ENCODE measurements around the gene ANKFN1.

Gene ANKFN1

DNA sequence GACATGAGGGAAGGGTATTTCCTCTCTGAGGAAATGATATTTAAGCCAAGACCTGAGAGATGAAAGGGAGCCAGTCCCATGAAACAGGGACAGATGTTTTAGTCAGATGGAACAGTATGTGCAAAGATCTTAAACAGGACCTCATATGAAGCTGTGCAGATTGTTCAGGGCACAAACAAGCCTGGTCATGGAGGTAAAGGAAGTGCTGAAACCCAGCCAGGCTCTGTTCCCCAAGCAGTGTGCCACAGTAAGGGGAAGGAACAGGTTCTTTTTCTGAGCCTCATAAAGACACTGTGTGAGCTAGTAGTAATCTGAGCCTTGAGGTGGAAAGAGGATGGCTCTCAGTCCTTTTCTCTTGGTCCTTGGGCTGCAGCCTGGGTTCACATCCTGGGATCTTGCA, 159.9 kb downstream of the ANKFN1 start:
- TF ChIP-seq, protein P1, sequence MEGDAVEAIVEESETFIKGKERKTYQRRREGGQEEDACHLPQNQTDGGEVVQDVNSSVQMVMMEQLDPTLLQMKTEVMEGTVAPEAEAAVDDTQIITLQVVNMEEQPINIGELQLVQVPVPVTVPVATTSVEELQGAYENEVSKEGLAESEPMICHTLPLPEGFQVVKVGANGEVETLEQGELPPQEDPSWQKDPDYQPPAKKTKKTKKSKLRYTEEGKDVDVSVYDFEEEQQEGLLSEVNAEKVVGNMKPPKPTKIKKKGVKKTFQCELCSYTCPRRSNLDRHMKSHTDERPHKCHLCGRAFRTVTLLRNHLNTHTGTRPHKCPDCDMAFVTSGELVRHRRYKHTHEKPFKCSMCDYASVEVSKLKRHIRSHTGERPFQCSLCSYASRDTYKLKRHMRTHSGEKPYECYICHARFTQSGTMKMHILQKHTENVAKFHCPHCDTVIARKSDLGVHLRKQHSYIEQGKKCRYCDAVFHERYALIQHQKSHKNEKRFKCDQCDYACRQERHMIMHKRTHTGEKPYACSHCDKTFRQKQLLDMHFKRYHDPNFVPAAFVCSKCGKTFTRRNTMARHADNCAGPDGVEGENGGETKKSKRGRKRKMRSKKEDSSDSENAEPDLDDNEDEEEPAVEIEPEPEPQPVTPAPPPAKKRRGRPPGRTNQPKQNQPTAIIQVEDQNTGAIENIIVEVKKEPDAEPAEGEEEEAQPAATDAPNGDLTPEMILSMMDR (IDR thresholded peaks at IDR 0.05; ENCODE audit: low read depth, low read length): no peak
- no peak overlapping the region for H3K4me3 ChIP-seq (ENCODE audit: low read depth, low read length)

- H3K4me3 ChIP-seq (ENCODE audit: low read depth, low read length): no peak overlapping the region
- TF ChIP-seq, protein P1 (IDR thresholded peaks at IDR 0.05; ENCODE audit: low read depth, low read length): no peak
Measured at GRCh38 chr17:56314026-56314425, 160.8 kb downstream of the ANKFN1 start.

- TF ChIP-seq, protein P1 (IDR thresholded peaks at IDR 0.05; ENCODE audit: low read depth, low read length): no peak
- no peak overlapping the region for H3K4me3 ChIP-seq (ENCODE audit: low read depth, low read length)
Measured at GRCh38 chr17:56314984-56315602, 161.8 kb downstream of the ANKFN1 start.

DNA sequence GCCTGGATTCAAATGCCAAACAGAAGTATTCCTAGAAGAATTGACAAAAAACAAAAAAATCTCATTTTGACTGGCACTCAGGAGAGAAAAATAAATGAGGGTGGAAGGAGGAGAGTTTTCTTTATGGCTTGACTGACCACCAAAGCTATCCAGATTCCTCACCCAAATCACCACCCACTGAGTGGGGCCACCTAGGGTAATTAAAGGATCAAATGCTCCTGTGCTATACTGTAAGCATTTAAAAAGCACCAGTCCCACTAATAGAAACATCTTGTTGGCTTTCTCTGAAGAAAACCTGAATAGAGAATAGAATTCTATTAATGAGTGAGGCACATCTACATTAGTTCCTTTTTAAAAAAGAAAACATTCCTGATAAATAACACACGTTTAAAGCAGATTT, 163.3 kb downstream of the ANKFN1 start:
- TF ChIP-seq, protein P1 (IDR thresholded peaks at IDR 0.05; ENCODE audit: low read depth, low read length): no peak
- H3K4me3 ChIP-seq (ENCODE audit: low read depth, low read length): no peak overlapping the region

- no peak overlapping the region for H3K4me3 ChIP-seq (ENCODE audit: low read depth, low read length)
- TF ChIP-seq, protein P1 (IDR thresholded peaks at IDR 0.05; ENCODE audit: low read depth, low read length): no peak
Measured at GRCh38 chr17:56317351-56318208, 164.3 kb downstream of the ANKFN1 start.

DNA sequence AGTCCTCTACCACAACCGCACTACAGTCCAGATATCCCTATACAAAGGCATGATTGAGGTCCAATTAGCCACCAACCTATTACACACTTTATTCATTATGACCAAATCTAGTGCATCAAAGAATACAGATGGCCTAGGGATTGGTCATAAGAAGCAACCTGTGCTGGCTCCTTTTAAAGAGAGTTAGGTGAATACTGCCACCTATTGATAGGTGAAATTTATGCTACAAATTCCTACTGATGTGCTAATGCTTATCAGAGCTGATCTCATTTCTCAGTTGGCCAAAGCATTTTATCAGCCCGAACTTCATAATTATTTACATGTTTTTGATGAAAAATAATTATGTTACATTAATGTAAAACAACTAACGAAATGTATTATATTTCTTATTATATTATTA, 166.3 kb downstream of the ANKFN1 start:
- TF ChIP-seq, protein P1 (IDR thresholded peaks at IDR 0.05; ENCODE audit: low read depth, low read length): peak; percentile 43

DNA sequence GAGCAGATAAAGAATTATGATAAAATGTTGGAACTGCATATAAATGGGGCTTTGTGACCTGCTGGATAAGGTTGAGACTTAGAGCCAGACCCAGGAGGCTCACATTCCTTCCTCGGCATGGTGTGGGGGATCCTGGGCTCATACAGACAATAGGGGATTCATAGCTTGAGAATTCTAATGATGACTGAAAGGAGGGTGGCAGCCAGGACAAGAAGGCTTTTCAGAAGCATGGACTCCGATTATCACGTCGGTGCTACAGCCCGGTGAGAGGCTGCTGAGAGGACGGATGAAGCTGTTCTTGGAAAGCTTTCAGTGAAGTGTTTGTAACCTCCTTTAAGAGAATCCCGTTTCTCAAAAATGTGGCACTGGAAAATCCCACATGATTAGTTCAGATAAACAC, 167.2 kb downstream of the ANKFN1 start:
- no peak overlapping the region for H3K4me3 ChIP-seq (ENCODE audit: low read depth, low read length)

More for the DNA sequence above, 166.3 kb downstream of the ANKFN1 start:
- H3K4me3 ChIP-seq (ENCODE audit: low read depth, low read length): no peak overlapping the region

More for the DNA sequence above, 167.2 kb downstream of the ANKFN1 start:
- TF ChIP-seq, protein P1 (IDR thresholded peaks at IDR 0.05; ENCODE audit: low read depth, low read length): no peak

All from WI38 (cell line).